ENCODE data around the gene AATK.

- TF ChIP-seq POLR2AphosphoS5 (IDR thresholded peaks at IDR 0.05; ENCODE audit: low read depth, low read length) (no peak), POLR2A (IDR thresholded peaks at IDR 0.05; ENCODE audit: low read depth, low read length) (no peak), TAF1 (IDR thresholded peaks at IDR 0.05; ENCODE audit: borderline replicate concordance, low read depth, low read length) (no peak)
Observed at GRCh38 chr17:81084680-81085419, 81.2 kb downstream of the AATK start.
